Psoas muscle (tissue), 8 donors: ENCODE measurements around the gene CEP68. TPM values are rescaled to one million over a fixed set of nuclear protein-coding genes. Genes with fewer than 3 reads are reported as not detected.

Experiments
- ATAC-seq, 4 donors: fragments of 200-7000 bp; cut with Tn5 transposase; one replicate each; pipeline ENCODE4 v1.9.1; 2020; ENCODE audit warnings: moderate library complexity in 3 of 4, mild to moderate bottlenecking in 2 of 4
- DNase-seq, 2 donors: peaks; one replicate each; pipeline ENCODE4 v3.0.0-alpha.2; 2020
- H3K27ac ChIP-seq: fragments of 200-600 bp; one replicate; pipeline ENCODE4 v1.8.0; 2022
- H3K27me3 ChIP-seq, 3 donors: fragments of 200-600 bp in 1 of 3; one replicate each; pipeline versions ENCODE4 v1.6.1 to v1.8.0; 2013 to 2022; ENCODE audit warnings: low read length in 2 of 3, mild to moderate bottlenecking in 2 of 3, moderate library complexity in 1 of 3; ENCODE audit not compliant: insufficient read depth in 3 of 3
- H3K36me3 ChIP-seq, 2 donors: fragments of 200-600 bp in 1 of 2; one replicate each; pipeline versions ENCODE4 v1.6.1 to v1.8.0; 2013 to 2022; ENCODE audit warnings: low read depth in 1 of 2, mild to moderate bottlenecking in 1 of 2, moderate library complexity in 1 of 2; ENCODE audit not compliant: insufficient read depth in 1 of 2
- H3K4me1 ChIP-seq: fragments of 200-600 bp; one replicate; pipeline ENCODE4 v1.8.0; 2022
- H3K4me3 ChIP-seq: fragments of 200-600 bp; one replicate; pipeline ENCODE4 v1.8.0; 2022; ENCODE audit warnings: mild to moderate bottlenecking
- H3K9me3 ChIP-seq: fragments of 200-600 bp; one replicate; pipeline ENCODE4 v1.8.0; 2022
- CTCF ChIP-seq: fragments of 200-600 bp; IDR thresholded peaks from one replicate; pipeline ENCODE4 v1.8.0; 2022; ENCODE audit warnings: antibody characterized with exemption
- WGBS, 3 donors: extraction: QIAGEN DNeasy Blood & Tissue Kit; methylation state at CpG; one replicate each; pipeline versions ENCODE4 v1.1.6 to v1.1.7; 2013; 5-methylcytosine and 5-hydroxymethylcytosine counted together
- intact Hi-C, 2 donors: fragments of 100-400 bp; cut with DNase I; formaldehyde crosslinking; loops; one replicate each; pipeline versions ENCODE4 v1.11.0 to v1.14.2; 2022
- polyA plus RNA-seq, 3 donors: library from polyadenylated mRNA; stranded (reverse); fragments of 200-250 nt; gene quantifications; one replicate each; pipeline ENCODE4 v1.2.3, GENCODE V29; 2013
- total RNA-seq, 4 donors: library from RNA; stranded (reverse); fragmentation: NEBNext Ultra II Directional in 2 of 4; extraction: Animal tissue kit (Norgen Biotek cat#: 25700) in 2 of 4; gene quantifications; one replicate each; pipeline versions ENCODE4 v1.2.1 to v1.2.4, GENCODE V29; 2021 to 2023
- donor health status: healthy with polysubstance abuse.
- donor health status: DM: no; HTN: no; CAD: no; lungs with moderate emphysema.
- donor health status: Bipolar disorder and iron deficiency.
- donor health status: healthy.
- donor health status: DM: yes; HTN: yes; CAD: no.
- donor health status: DM: no; HTN: no; CAD: no.
- donor health status: DM: no; HTN: no; CAD: no.
- donor health status: DM: yes; HTN: yes; CAD: no.

CEP68 gene
- total and polyA plus RNA-seq, 7 donors: 7.3 to 63.3 (median 28.2) TPM

GRCh38 chr2:65046633-65047407 lies 9.4 kb upstream of the CEP68 start:
- DNase-seq (peak in 1 of 2 donors; percentile 73), ATAC-seq (peak; percentile 35 to 80 (median 62))
- no peaks in the 10 kb centered on the region for H3K4me1 ChIP-seq
- peaks cover 0 to 41% of the 10 kb centered on the region in 2 donors for H3K36me3 ChIP-seq
- intact Hi-C loops: no loop called here
- WGBS, 3 donors: 73 to 85% (median 82%) methylated on average over 11 of the region's 11 CpGs
- H3K9me3 ChIP-seq: no peaks in the 10 kb centered on the region
- TF ChIP-seq CTCF: no peak
- no peak overlapping the region for H3K4me3 ChIP-seq
- H3K27me3 ChIP-seq: no peaks in the 10 kb centered on the region
- no peak overlapping the region for H3K27ac ChIP-seq

- ATAC-seq: no peak
- Histone ChIP-seq H3K4me1 (no peaks in the 10 kb centered on the region), H3K4me3 (no peak overlapping the region), H3K27me3 (no peaks in the 10 kb centered on the region), H3K36me3 (peaks cover 0 to 23% of the 10 kb centered on the region in 2 donors), H3K27ac (no peak overlapping the region), H3K9me3 (no peaks in the 10 kb centered on the region)
- TF ChIP-seq CTCF: no peak
- 60 to 75% (median 68%) methylated on average over 1 of the region's 1 CpG for WGBS, 3 donors
- no peak for DNase-seq
- intact Hi-C loops: no loop called here
These were observed 7.1 kb upstream of the CEP68 start for GRCh38 chr2:65049010-65049639.

GRCh38 chr2:65050931-65051330 lies 5.3 kb upstream of the CEP68 start:
- Histone ChIP-seq H3K36me3 (peaks cover 0 to 14% of the 10 kb centered on the region in 2 donors), H3K27ac (no peak overlapping the region), H3K27me3 (no peaks in the 10 kb centered on the region), H3K9me3 (no peaks in the 10 kb centered on the region), H3K4me3 (no peak overlapping the region), H3K4me1 (no peaks in the 10 kb centered on the region)
- TF ChIP-seq CTCF: no peak
- 96% methylated on average over 3 of the region's 3 CpGs for WGBS, 3 donors
- DNase-seq: no peak
- no peak for ATAC-seq
- intact Hi-C loops: no loop called here

GRCh38 chr2:65053199-65053598 lies 3.0 kb upstream of the CEP68 start:
- no peak for TF ChIP-seq CTCF
- no peaks in the 10 kb centered on the region for H3K9me3 ChIP-seq
- ATAC-seq (no peak), DNase-seq (no peak)
- H3K27ac ChIP-seq: no peak overlapping the region
- H3K36me3 ChIP-seq: no peaks in the 10 kb centered on the region
- 28 to 54% (median 48%) methylated on average over 1 of the region's 1 CpG for WGBS, 3 donors
- intact Hi-C loops: no loop called here
- H3K4me3 ChIP-seq: no peak overlapping the region
- peaks cover 9% of the 10 kb centered on the region for H3K4me1 ChIP-seq
- no peaks in the 10 kb centered on the region for H3K27me3 ChIP-seq
